Common myeloid progenitor, CD34-positive (primary cell): ENCODE results near the gene SEPTIN5.

Source experiments
- CTCF ChIA-PET: fragments of 350-600 bp; sonication (Branson Sonifier 250); formaldehyde crosslinking; loops from one replicate; lab custom pipeline; 2021; ENCODE audit warnings: antibody characterized with exemption; lab: Charles Lee
- POLR2A ChIA-PET: fragments of 350-600 bp; sonication (Branson Sonifier 250); formaldehyde crosslinking; loops from one replicate; lab custom pipeline; 2021; ENCODE audit warnings: antibody characterized with exemption; lab: Charles Lee
- DNase-seq, 3 donors: peaks; one replicate each; pipeline versions ENCODE4 v3.0.0 to v3.0.0-alpha.2; 2013
- H3K27ac ChIP-seq, 2 experiments: 1 replicate in 1 of 2; 2 replicates in 1 of 2; pipeline ENCODE4 v1.7.0; 2013; ENCODE audit warnings: inconsistent platforms in 2 of 2, low read length in 2 of 2, mild to moderate bottlenecking in 2 of 2, low read depth in 1 of 2, moderate library complexity in 1 of 2; ENCODE audit not compliant: severe bottlenecking in 2 of 2, insufficient read depth in 1 of 2, poor library complexity in 1 of 2
- H3K27me3 ChIP-seq, 5 experiments: replicated peaks in 2 of 5; 1 replicate in 3 of 5; 2 replicates in 2 of 5; pipeline versions ENCODE4 v1.6.1 to v1.7.0; 2013; ENCODE audit warnings: low read length in 4 of 5, mild to moderate bottlenecking in 2 of 5, moderate library complexity in 2 of 5, inconsistent platforms in 1 of 5; ENCODE audit not compliant: insufficient read depth in 5 of 5, control insufficient read depth in 4 of 5
- H3K36me3 ChIP-seq, 4 experiments: 1 replicate in 2 of 4; 2 replicates in 2 of 4; pipeline versions ENCODE4 v1.6.1 to v1.7.0; 2013; ENCODE audit warnings: low read length in 3 of 4, control low read depth in 1 of 4, mild to moderate bottlenecking in 1 of 4; ENCODE audit not compliant: control insufficient read depth in 4 of 4, insufficient read depth in 4 of 4
- H3K4me1 ChIP-seq, 4 experiments: 1 replicate in 3 of 4; 2 replicates in 1 of 4; pipeline versions ENCODE4 v1.6.1 to v1.7.1; 2013; ENCODE audit warnings: low read length in 3 of 4, mild to moderate bottlenecking in 3 of 4, control low read depth in 1 of 4, inconsistent platforms in 1 of 4, moderate library complexity in 1 of 4; ENCODE audit not compliant: control insufficient read depth in 4 of 4, insufficient read depth in 4 of 4; ENCODE audit errors: control extremely low read depth in 1 of 4
- H3K4me3 ChIP-seq, 7 experiments: 1 replicate in 4 of 7; 2 replicates in 3 of 7; pipeline versions ENCODE4 v1.5.1 to v1.7.0; 2013; ENCODE audit warnings: mild to moderate bottlenecking in 7 of 7, low read length in 6 of 7, moderate library complexity in 6 of 7, inconsistent platforms in 2 of 7, low read depth in 2 of 7, control low read depth in 1 of 7; ENCODE audit not compliant: insufficient read depth in 4 of 7, control insufficient read depth in 1 of 7; ENCODE audit errors: extremely low read depth in 1 of 7
- H3K9me3 ChIP-seq, 5 experiments: 1 replicate in 4 of 5; 2 replicates in 1 of 5; pipeline versions ENCODE4 v1.6.1 to v1.7.1; 2013; ENCODE audit warnings: low read length in 4 of 5, mild to moderate bottlenecking in 2 of 5, inconsistent platforms in 1 of 5, low read depth in 1 of 5, moderate library complexity in 1 of 5; ENCODE audit not compliant: control insufficient read depth in 4 of 5, insufficient read depth in 2 of 5; ENCODE audit errors: control extremely low read depth in 1 of 5
- WGBS: methylation state at CpG from one replicate; pipeline ENCODE4 v1.1.5; 2013; ENCODE audit not compliant: insufficient coverage; 5-methylcytosine and 5-hydroxymethylcytosine counted together

SEPTIN5 gene

GRCh38 chr22:19758896-19759426 is 44.7 kb downstream of the SEPTIN5 start:
- Histone ChIP-seq H3K27ac (no peak overlapping the region), H3K36me3 (no peaks in the 10 kb centered on the region), H3K9me3 (peaks cover 0 to under 1% (median 0%) of the 10 kb centered on the region in 5 experiments), H3K27me3 (peaks cover 0 to 94% (median 47%) of the 10 kb centered on the region in 5 experiments), H3K4me1 (peaks cover 0 to 56% (median 28%) of the 10 kb centered on the region in 4 experiments), H3K4me3 (peak overlapping the region in 1 of 7 experiments; percentile 11)
- no peak for DNase-seq
- ChIA-PET POLR2A (no interaction called here), CTCF (interaction anchor here (1.0 to 3.9 kb wide), 3 partner anchors 13 to 15 kb away, joined by 3 to 20 read pairs (median 8); no protein-coding TSS in a partner anchor)
- WGBS, result 5% methylated on average over 16 of the region's 21 CpGs

- 5% methylated on average over 35 of the region's 43 CpGs for WGBS
- Histone ChIP-seq H3K27me3 (peaks cover 0 to 94% (median 46%) of the 10 kb centered on the region in 5 experiments), H3K27ac (no peak overlapping the region), H3K36me3 (no peaks in the 10 kb centered on the region), H3K4me1 (peaks cover 0 to 56% (median 28%) of the 10 kb centered on the region in 4 experiments), H3K4me3 (peak overlapping the region in 2 of 7 experiments; percentile 5 to 11), H3K9me3 (peaks cover 0 to 3% (median 0%) of the 10 kb centered on the region in 5 experiments)
- no peak for DNase-seq
- POLR2A ChIA-PET, result no interaction called here
- CTCF ChIA-PET, result interaction anchor here (1.0 to 2.1 kb wide), 2 partner anchors 13 to 15 kb away, joined by 3 to 8 read pairs; no protein-coding TSS in a partner anchor
Measured at GRCh38 chr22:19759427-19760057, 45.2 kb downstream of the SEPTIN5 start.

DNA sequence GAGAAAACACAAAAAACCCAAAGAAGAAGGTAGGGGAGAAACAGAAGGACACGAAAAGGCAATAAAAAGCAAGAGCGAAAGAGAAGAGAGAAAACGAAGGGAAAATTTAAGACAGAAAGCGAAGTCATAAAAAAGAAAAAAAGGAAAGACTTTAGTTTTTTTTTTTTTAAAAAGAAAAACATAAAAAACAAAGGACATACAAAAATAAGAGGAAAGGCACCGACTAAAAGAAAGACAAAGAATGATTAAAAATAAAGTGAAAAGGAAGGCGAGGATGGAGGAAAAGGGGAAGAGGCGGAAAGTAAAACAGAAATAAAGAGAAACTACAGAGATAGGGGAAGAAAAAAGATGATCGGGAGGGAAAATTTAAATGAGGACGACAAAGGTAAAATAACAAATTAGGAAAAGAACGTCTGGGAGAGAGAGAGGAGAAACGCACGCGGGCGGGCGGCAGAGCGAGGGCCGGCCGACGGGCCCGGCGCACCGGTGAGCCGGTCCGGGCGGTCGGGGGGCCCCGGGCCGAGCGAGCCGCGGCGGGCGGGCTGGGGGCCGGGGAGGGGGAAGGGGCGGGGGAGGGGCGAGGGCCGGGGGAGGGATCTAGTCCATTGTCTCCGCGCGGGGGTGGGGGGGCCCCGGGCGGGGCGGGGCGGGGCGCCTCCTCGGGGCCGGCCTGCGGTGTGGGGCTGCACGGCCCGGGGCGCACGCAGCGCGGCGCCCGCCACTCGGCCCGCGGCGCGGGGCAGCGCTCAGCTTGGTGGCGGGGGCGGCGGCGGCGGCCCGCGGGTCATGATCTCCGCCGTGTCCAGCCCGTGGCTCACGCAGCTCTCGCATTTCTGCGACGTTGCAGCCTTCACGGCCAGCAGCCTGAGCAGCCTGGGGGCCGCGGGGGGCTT is 46.0 kb downstream of the SEPTIN5 start, which contains the start of gene TBX1:
TBX1 (plus strand) TSS at position 721 of the 893 bp plus-strand sequence; CDS start at position 787, 66 bp downstream.
- H3K27ac ChIP-seq, result peak within 1 kb of the TSS in 1 of 2 experiments; percentile 43
- H3K9me3 ChIP-seq, result peaks cover 0 to 3% (median 0%) of the 10 kb centered on the region in 5 experiments
- ChIA-PET POLR2A (no interaction called here), CTCF (interaction anchor here (1.0 kb wide), 1 partner anchor 14 kb away, joined by 3 read pairs; no protein-coding TSS in a partner anchor)
- H3K4me3 ChIP-seq, result peak within 1 kb of the TSS in 4 of 7 experiments; percentile 11 to 58 (median 36)
- no peak for DNase-seq
- peaks cover 0 to 94% (median 46%) of the 10 kb centered on the region in 5 experiments for H3K27me3 ChIP-seq
- 2% methylated on average over 42 of the region's 79 CpGs for WGBS
- no peaks in the 10 kb centered on the region for H3K36me3 ChIP-seq
- H3K4me1 ChIP-seq, result peaks cover 0 to 55% (median 28%) of the 10 kb centered on the region in 4 experiments

GRCh38 chr22:19760951-19761724 is 46.8 kb downstream of the SEPTIN5 start:
- ChIA-PET CTCF (interaction anchor here (1.0 to 1.3 kb wide), 2 partner anchors 30 to 224 kb away, joined by 3 to 4 read pairs; no protein-coding TSS in a partner anchor), POLR2A (no interaction called here)
- Histone ChIP-seq H3K9me3 (peaks cover 0 to 3% (median 0%) of the 10 kb centered on the region in 5 experiments), H3K27me3 (peaks cover 0 to 93% (median 45%) of the 10 kb centered on the region in 5 experiments), H3K27ac (peak overlapping the region in 1 of 2 experiments; percentile 43), H3K4me1 (peaks cover 0 to 54% (median 31%) of the 10 kb centered on the region in 4 experiments), H3K4me3 (peak overlapping the region in 3 of 7 experiments; percentile 11 to 45 (median 42)), H3K36me3 (no peaks in the 10 kb centered on the region)
- WGBS, result 6% methylated on average over 77 of the region's 117 CpGs
- DNase-seq, result no peak

- ChIA-PET POLR2A (no interaction called here), CTCF (interaction anchor here (1.0 to 2.9 kb wide), 6 partner anchors 11 to 223 kb away, joined by 3 to 14 read pairs (median 4); no protein-coding TSS in a partner anchor)
- WGBS, result 69% methylated on average over 26 of the region's 33 CpGs
- H3K36me3 ChIP-seq, result no peaks in the 10 kb centered on the region
- H3K4me1 ChIP-seq, result peaks cover 0 to 54% (median 34%) of the 10 kb centered on the region in 4 experiments
- H3K27me3 ChIP-seq, result peaks cover 0 to 93% (median 41%) of the 10 kb centered on the region in 5 experiments
- DNase-seq, result peak in 1 of 3 donors; percentile 8
- H3K9me3 ChIP-seq, result peaks cover 0 to 3% (median 0%) of the 10 kb centered on the region in 5 experiments
- no peak overlapping the region for H3K4me3 ChIP-seq
- peak overlapping the region in 1 of 2 experiments; percentile 43 for H3K27ac ChIP-seq
Measured at GRCh38 chr22:19761725-19762567, 47.6 kb downstream of the SEPTIN5 start.
